Measurements from ENCODE around the gene PLCB3.

PLCB3 gene

DNA sequence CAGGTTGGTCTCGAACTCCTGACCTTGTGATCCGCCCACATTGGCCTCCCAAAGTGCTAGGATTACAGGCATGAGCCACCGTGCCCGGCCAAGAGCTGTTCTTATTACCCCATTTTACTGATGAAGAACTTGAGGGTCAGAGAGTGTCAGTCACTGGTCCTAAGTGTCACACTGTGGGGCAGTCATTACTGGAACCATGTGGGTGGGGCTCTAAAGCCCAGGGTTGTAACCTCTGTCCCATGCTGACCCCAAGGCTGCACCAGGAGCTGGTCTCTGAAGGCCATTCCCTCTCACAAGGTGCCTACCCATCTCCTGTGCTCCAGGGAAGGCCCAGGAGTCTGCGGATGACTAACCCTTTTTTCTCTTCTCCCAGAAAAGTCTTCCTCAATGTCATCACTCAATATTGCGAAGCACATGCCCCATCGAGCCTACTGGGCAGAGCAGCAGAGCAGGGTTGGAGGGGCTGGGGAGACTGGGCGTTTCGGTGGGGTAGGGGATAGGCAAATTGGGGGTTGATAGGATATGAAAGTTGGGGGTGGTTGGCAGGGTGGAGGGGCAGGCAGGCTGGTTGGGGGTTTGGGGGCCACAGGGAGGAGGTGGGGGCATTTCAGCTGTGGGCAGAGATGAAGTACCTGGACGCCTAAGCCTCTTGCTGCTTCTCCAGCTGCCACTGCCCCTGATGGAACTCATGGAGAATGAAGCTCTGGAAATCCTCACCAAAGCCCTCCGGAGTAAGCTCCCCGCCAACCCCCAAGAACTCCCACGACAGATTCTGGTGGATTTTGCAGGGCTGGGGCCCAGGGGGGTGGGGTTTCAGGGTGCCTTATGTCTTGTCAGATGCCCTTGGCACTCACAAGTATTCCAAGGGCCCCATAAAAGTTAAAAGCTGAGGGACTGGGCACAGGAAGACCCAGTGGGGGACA, 52.0 kb downstream of the PLCB3 start:
- Histone ChIP-seq H3K27ac (ENCODE audit: low read depth, low read length) (no peak overlapping the region), H3K9me2 (replicated peaks; ENCODE audit: insufficient read depth, low read length) (no peaks in the 10 kb centered on the region), H3K4me3 (ENCODE audit: insufficient read depth, low read length, poor library complexity, severe bottlenecking) (no peak overlapping the region), H4K20me1 (ENCODE audit: low read depth, low read length) (no peaks in the 10 kb centered on the region), H3F3A (ENCODE audit: insufficient read depth) (0 out of 2 replicates have a peak, but pooled peaks cover 4% of the 10 kb centered on the region), H3K9ac (ENCODE audit: low read length) (peak overlapping the region; percentile 89), H3K36me3 (ENCODE audit: low read length) (no peaks in the 10 kb centered on the region), H3K9me3 (ENCODE audit: insufficient read depth, low read length) (no peaks in the 10 kb centered on the region), H3K4me2 (ENCODE audit: low read depth, low read length, poor library complexity, severe bottlenecking) (peak overlapping the region; percentile 74), H2AFZ (ENCODE audit: low read depth, low read length, severe bottlenecking) (no peak overlapping the region), H3K27me3 (ENCODE audit: low read length) (no peaks in the 10 kb centered on the region), H3K79me2 (ENCODE audit: insufficient read depth, low read length) (peaks cover 24% of the 10 kb centered on the region)
- TF ChIP-seq, protein P1, sequence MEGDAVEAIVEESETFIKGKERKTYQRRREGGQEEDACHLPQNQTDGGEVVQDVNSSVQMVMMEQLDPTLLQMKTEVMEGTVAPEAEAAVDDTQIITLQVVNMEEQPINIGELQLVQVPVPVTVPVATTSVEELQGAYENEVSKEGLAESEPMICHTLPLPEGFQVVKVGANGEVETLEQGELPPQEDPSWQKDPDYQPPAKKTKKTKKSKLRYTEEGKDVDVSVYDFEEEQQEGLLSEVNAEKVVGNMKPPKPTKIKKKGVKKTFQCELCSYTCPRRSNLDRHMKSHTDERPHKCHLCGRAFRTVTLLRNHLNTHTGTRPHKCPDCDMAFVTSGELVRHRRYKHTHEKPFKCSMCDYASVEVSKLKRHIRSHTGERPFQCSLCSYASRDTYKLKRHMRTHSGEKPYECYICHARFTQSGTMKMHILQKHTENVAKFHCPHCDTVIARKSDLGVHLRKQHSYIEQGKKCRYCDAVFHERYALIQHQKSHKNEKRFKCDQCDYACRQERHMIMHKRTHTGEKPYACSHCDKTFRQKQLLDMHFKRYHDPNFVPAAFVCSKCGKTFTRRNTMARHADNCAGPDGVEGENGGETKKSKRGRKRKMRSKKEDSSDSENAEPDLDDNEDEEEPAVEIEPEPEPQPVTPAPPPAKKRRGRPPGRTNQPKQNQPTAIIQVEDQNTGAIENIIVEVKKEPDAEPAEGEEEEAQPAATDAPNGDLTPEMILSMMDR (IDR thresholded peaks at IDR 0.05; ENCODE audit: insufficient read depth, low read length, poor library complexity, severe bottlenecking) = no peak
- TF ChIP-seq EZH2phosphoT487 (conservative IDR thresholded peaks at IDR 0.05; ENCODE audit: low read length) = no peak

GRCh38 chr11:64304032-64304315, 52.6 kb downstream of the PLCB3 start:
- no peaks in the 10 kb centered on the region for H3K9me3 ChIP-seq (ENCODE audit: insufficient read depth, low read length)
- H3K9ac ChIP-seq (ENCODE audit: low read length) = peak overlapping the region; percentile 89
- TF ChIP-seq, protein P1 (IDR thresholded peaks at IDR 0.05; ENCODE audit: insufficient read depth, low read length, poor library complexity, severe bottlenecking) = no peak
- TF ChIP-seq EZH2phosphoT487 (conservative IDR thresholded peaks at IDR 0.05; ENCODE audit: low read length) = no peak
- no peak overlapping the region for H3K27ac ChIP-seq (ENCODE audit: low read depth, low read length)
- no peaks in the 10 kb centered on the region for H4K20me1 ChIP-seq (ENCODE audit: low read depth, low read length)
- 0 out of 2 replicates have a peak, but pooled peaks cover 4% of the 10 kb centered on the region for H3F3A ChIP-seq (ENCODE audit: insufficient read depth)
- peak overlapping the region; percentile 67 for H3K4me3 ChIP-seq (ENCODE audit: insufficient read depth, low read length, poor library complexity, severe bottlenecking)
- H3K4me2 ChIP-seq (ENCODE audit: low read depth, low read length, poor library complexity, severe bottlenecking) = peak overlapping the region; percentile 74
- H2AFZ ChIP-seq (ENCODE audit: low read depth, low read length, severe bottlenecking) = no peak overlapping the region
- H3K79me2 ChIP-seq (ENCODE audit: insufficient read depth, low read length) = peaks cover 24% of the 10 kb centered on the region
- no peaks in the 10 kb centered on the region for H3K27me3 ChIP-seq (ENCODE audit: low read length)
- H3K9me2 ChIP-seq (replicated peaks; ENCODE audit: insufficient read depth, low read length) = no peaks in the 10 kb centered on the region
- no peaks in the 10 kb centered on the region for H3K36me3 ChIP-seq (ENCODE audit: low read length)

DNA sequence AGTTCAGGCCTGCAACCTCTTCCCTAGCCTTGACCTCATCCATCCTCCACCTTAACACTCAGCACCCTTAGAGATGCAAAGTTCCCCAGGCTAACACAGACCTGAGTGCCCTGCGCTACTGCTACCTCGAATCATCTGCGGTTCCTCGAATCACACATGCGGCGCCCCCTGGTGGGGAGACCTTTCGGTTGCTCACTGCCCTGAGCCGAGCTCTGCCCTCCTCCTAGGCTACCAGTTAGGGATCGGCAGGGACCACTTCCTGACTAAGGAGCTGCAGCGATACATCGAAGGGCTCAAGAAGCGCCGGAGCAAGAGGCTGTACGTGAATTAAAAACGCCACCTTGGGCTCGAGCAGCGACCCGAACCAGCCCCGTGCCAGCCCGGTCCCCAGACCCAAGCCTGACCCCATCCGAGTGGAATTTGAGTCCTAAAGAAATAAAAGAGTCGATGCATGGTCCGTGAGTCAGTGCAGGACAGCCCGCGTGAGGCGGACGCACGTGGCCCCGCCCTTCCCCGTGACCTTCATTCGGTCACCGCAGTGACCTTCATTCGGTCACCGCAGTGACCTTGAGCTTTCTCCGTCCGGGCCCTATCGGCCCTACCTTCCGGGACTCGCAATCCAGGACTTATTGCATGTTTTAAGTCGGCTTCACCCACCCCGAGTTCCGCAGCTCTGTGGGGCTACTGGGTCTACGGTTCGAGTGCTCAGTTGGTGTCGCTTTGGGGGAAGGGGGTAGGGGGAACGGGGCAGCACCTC, 53.2 kb downstream of the PLCB3 start:
- peak overlapping the region; percentile 74 for H3K4me2 ChIP-seq (ENCODE audit: low read depth, low read length, poor library complexity, severe bottlenecking)
- peak overlapping the region; percentile 89 for H3K9ac ChIP-seq (ENCODE audit: low read length)
- H3K9me2 ChIP-seq (replicated peaks; ENCODE audit: insufficient read depth, low read length) = no peaks in the 10 kb centered on the region
- H3K4me3 ChIP-seq (ENCODE audit: insufficient read depth, low read length, poor library complexity, severe bottlenecking) = peak overlapping the region; percentile 67
- TF ChIP-seq, protein P1 (IDR thresholded peaks at IDR 0.05; ENCODE audit: insufficient read depth, low read length, poor library complexity, severe bottlenecking) = peak; percentile 100
- no peak for TF ChIP-seq EZH2phosphoT487 (conservative IDR thresholded peaks at IDR 0.05; ENCODE audit: low read length)
- peak overlapping the region; percentile 45 for H2AFZ ChIP-seq (ENCODE audit: low read depth, low read length, severe bottlenecking)
- H4K20me1 ChIP-seq (ENCODE audit: low read depth, low read length) = no peaks in the 10 kb centered on the region
- peaks cover 28% of the 10 kb centered on the region for H3K79me2 ChIP-seq (ENCODE audit: insufficient read depth, low read length)
- peaks cover 4% of the 10 kb centered on the region; the same call in 1 of the 2 replicates for H3F3A ChIP-seq (ENCODE audit: insufficient read depth)
- H3K9me3 ChIP-seq (ENCODE audit: insufficient read depth, low read length) = no peaks in the 10 kb centered on the region
- no peaks in the 10 kb centered on the region for H3K36me3 ChIP-seq (ENCODE audit: low read length)
- H3K27me3 ChIP-seq (ENCODE audit: low read length) = no peaks in the 10 kb centered on the region
- H3K27ac ChIP-seq (ENCODE audit: low read depth, low read length) = peak overlapping the region; percentile 95
